A549 (cell line): Measurements from ENCODE around the gene SPECC1L. TPM values are rescaled to one million over a fixed set of nuclear protein-coding genes. Genes with fewer than 3 reads are reported as not detected.
A peak's percentile ranks its signal among the peaks of the same experiment; 100 is the strongest.

Source experiments
- ATAC-seq, 2 experiments: fragments of 200-7000 bp in 1 of 2; fragments of >200 bp in 1 of 2; cut with Nextera tagmentation in 1 of 2; cut with Tn5 transposase in 1 of 2; 3 replicates each; pipeline versions ENCODE4 v1.8.0 to v1.9.1; 2018 to 2020; ENCODE audit warnings: mild to moderate bottlenecking in 1 of 2, moderate library complexity in 1 of 2
- CTCF ChIA-PET: fragments of 300-600 bp; sonication (Branson Sonifier 250); formaldehyde crosslinking; extraction: SDS; loops from one replicate; lab custom pipeline; 2021; ENCODE audit warnings: antibody characterized with exemption, inconsistent platforms; lab: Yijun Ruan, JAX
- POLR2A ChIA-PET: fragments of 350-600 bp; formaldehyde crosslinking; extraction: SDS; loops from one replicate; lab custom pipeline; 2021; ENCODE audit warnings: antibody characterized with exemption, inconsistent platforms; lab: Yijun Ruan, JAX
- DNase-seq, 2 experiments: peaks; one replicate each; pipeline versions ENCODE4 v3.0.0 to v3.0.0-alpha.2; 2011 to 2016; ENCODE audit warnings: low read depth in 1 of 2, low spot score in 1 of 2
- FAIRE-seq: peaks from 2 replicates; lab custom pipeline; 2011; peaks lifted over from hg19 to GRCh38; lab: Jason Lieb, UNC
- H3K27ac ChIP-seq, 2 experiments: fragments of >200 bp; sonication (Bioruptor Twin); formaldehyde crosslinking; 3 replicates each; pipeline ENCODE4 v1.5.1; 2016 to 2017
- H3K4me1 ChIP-seq: fragments of >200 bp; sonication (Bioruptor Twin); formaldehyde crosslinking; 3 replicates; pipeline ENCODE4 v1.6.1; 2016
- H3K4me2 ChIP-seq: fragments of >200 bp; sonication (Bioruptor Twin); formaldehyde crosslinking; 3 replicates; pipeline ENCODE4 v1.6.1; 2016
- H3K4me3 ChIP-seq: fragments of >200 bp; sonication (Bioruptor Twin); formaldehyde crosslinking; 3 replicates; pipeline ENCODE4 v1.5.1; 2016
- H3K9me3 ChIP-seq: fragments of >200 bp; sonication (Bioruptor Twin); formaldehyde crosslinking; 3 replicates; pipeline ENCODE4 v1.6.1; 2016
- CBX8 ChIP-seq: fragments of 200-600 bp; sonication (generic); IDR thresholded peaks from 2 replicates; pipeline ENCODE4 v1.6.1; 2016
- CTCF ChIP-seq: fragments of >200 bp; sonication (Bioruptor Twin); formaldehyde crosslinking; IDR thresholded peaks from 3 replicates; pipeline ENCODE4 v1.5.1; 2016
- EHMT2 ChIP-seq: fragments of 200-600 bp; sonication (generic); IDR thresholded peaks from 2 replicates; pipeline ENCODE4 v1.6.1; 2016; ENCODE audit warnings: antibody characterized with exemption, low read depth, mild to moderate bottlenecking, moderate library complexity
- ESRRA ChIP-seq: fragments of 150-350 bp; IDR thresholded peaks from 2 replicates; pipeline ENCODE4 v1.6.1; 2014; ENCODE audit warnings: mild to moderate bottlenecking, low read length, borderline replicate concordance
- HES2 ChIP-seq: fragments of >200 bp; sonication (Bioruptor Twin); formaldehyde crosslinking; IDR thresholded peaks from 2 replicates; pipeline ENCODE4 v1.6.1; 2016
- HOXA7 ChIP-seq: fragments of 250-450 bp; sonication (Bioruptor Pico); IDR thresholded peaks from 2 replicates; pipeline ENCODE4 v1.5.0; 2020; ENCODE audit warnings: mild to moderate bottlenecking, moderate library complexity
- HOXB13 ChIP-seq: fragments of 250-450 bp; sonication (Bioruptor Pico); IDR thresholded peaks from 2 replicates; pipeline ENCODE4 v1.5.0; 2020; ENCODE audit warnings: low read depth, mild to moderate bottlenecking, moderate library complexity
- HOXB5 ChIP-seq: fragments of 250-450 bp; sonication (Bioruptor Pico); IDR thresholded peaks from 2 replicates; pipeline ENCODE4 v1.5.0; 2020; ENCODE audit warnings: mild to moderate bottlenecking, moderate library complexity
- JUN ChIP-seq, 2 experiments: fragments of >200 bp; sonication (Bioruptor Twin); formaldehyde crosslinking; IDR thresholded peaks; 2 replicates in 1 of 2; 3 replicates in 1 of 2; pipeline ENCODE4 v1.6.1; 2016 to 2017
- KDM1A ChIP-seq: fragments of 200-600 bp; sonication (generic); IDR thresholded peaks from 2 replicates; pipeline ENCODE4 v1.6.1; 2016; ENCODE audit warnings: low read depth, mild to moderate bottlenecking
- MAFK ChIP-seq: fragments of 450-650 bp; IDR thresholded peaks from 2 replicates; pipeline ENCODE4 v1.6.1; 2014; ENCODE audit not compliant: partially characterized antibody
- MAX ChIP-seq: IDR thresholded peaks from 2 replicates; pipeline ENCODE4 v1.6.1; 2012
- MAZ ChIP-seq: fragments of 150-350 bp; IDR thresholded peaks from 2 replicates; pipeline ENCODE4 v1.6.1; 2014; ENCODE audit warnings: antibody characterized with exemption, low read depth, low read length, borderline replicate concordance
- MYC ChIP-seq: IDR thresholded peaks from 2 replicates; pipeline ENCODE4 v1.6.1; 2012; ENCODE audit warnings: mild to moderate bottlenecking, inconsistent platforms, low read length, improper control_type of control experiment, borderline replicate concordance
- NPAS2 ChIP-seq: fragments of 250-450 bp; sonication (Bioruptor Pico); IDR thresholded peaks from 2 replicates; pipeline ENCODE4 v1.8.0; 2022; ENCODE audit warnings: mild to moderate bottlenecking, moderate library complexity, borderline replicate concordance
- PBX3 ChIP-seq: IDR thresholded peaks from 2 replicates; pipeline ENCODE4 v1.6.1; 2012
- POLR2AphosphoS2 ChIP-seq: conservative IDR thresholded peaks from 2 replicates; pipeline ENCODE4 v1.6.1; 2012; ENCODE audit warnings: low read length, improper control_type of control experiment, inconsistent platforms
- RCOR1 ChIP-seq: fragments of 150-350 bp; IDR thresholded peaks from 2 replicates; pipeline ENCODE4 v1.6.1; 2014; ENCODE audit warnings: antibody characterized with exemption, low read length, low read depth
- REST ChIP-seq: fragments of 200-600 bp; sonication (generic); IDR thresholded peaks from 2 replicates; pipeline ENCODE4 v1.6.1; 2016; ENCODE audit warnings: antibody characterized with exemption, mild to moderate bottlenecking, moderate library complexity
- RFX5 ChIP-seq: fragments of 450-650 bp; IDR thresholded peaks from 2 replicates; pipeline ENCODE4 v1.7.1; 2014; ENCODE audit warnings: antibody characterized with exemption, mild to moderate bottlenecking, moderate library complexity
- RNF2 ChIP-seq: fragments of 200-600 bp; sonication (generic); IDR thresholded peaks from 2 replicates; pipeline ENCODE4 v1.6.1; 2016; ENCODE audit warnings: low read depth, mild to moderate bottlenecking, antibody characterized with exemption, moderate library complexity, borderline replicate concordance
- TFCP2L1 ChIP-seq: fragments of 250-450 bp; sonication (Bioruptor Pico); IDR thresholded peaks from 2 replicates; pipeline ENCODE4 v1.5.0; 2021; ENCODE audit warnings: mild to moderate bottlenecking
- USF2 ChIP-seq: fragments of 450-650 bp; IDR thresholded peaks from 2 replicates; pipeline ENCODE4 v1.6.1; 2014; ENCODE audit warnings: antibody characterized with exemption
- ZC3H11A ChIP-seq: fragments of 450-650 bp; IDR thresholded peaks from 2 replicates; pipeline ENCODE4 v1.6.1; 2014; ENCODE audit warnings: antibody characterized with exemption, mild to moderate bottlenecking
- ZNF302 ChIP-seq: fragments of 250-450 bp; sonication (Bioruptor Pico); IDR thresholded peaks from 2 replicates; pipeline ENCODE4 v1.9.0; 2021; ENCODE audit warnings: inconsistent platforms, mild to moderate bottlenecking, moderate library complexity
- WGBS: methylation state at CpG from one replicate; pipeline ENCODE4 v1.1.6; 2017; ENCODE audit errors: missing lambda C conversion rate; 5-methylcytosine and 5-hydroxymethylcytosine counted together
- polyA plus RNA-seq, 4 experiments: library from polyadenylated mRNA; depleted of rRNA in 3 of 4; stranded (reverse); fragments of >200 nt; fragmentation: RNase III in 1 of 4; extraction: RNeasy Plus Mini Kit Qiagen cat#74134 plus additional on column Dnase treatment in 1 of 4; gene quantifications; 2 replicates in 3 of 4; 3 replicates in 1 of 4; pipeline ENCODE4 v1.2.3, GENCODE V29; 2011 to 2017

SPECC1L gene
- polyA plus RNA-seq, 2 of the 4 experiments (the other 2 are of a cell fraction): 14.8 to 25.2 TPM

- no peak overlapping the region for H3K4me3 ChIP-seq
- peaks cover 17% of the 10 kb centered on the region for H3K4me1 ChIP-seq
- no peak for FAIRE-seq
- WGBS: 86% methylated on average over 6 of the region's 6 CpGs
- ATAC-seq: no peak
- no peak overlapping the region for H3K4me2 ChIP-seq
- no peaks in the 10 kb centered on the region for H3K9me3 ChIP-seq
- POLR2A ChIA-PET: no interaction called here
- no peak overlapping the region for H3K27ac ChIP-seq
- CTCF ChIA-PET: no interaction called here
- no peak for TF ChIP-seq NPAS2 (CRISPR knock-in tag)
- TF ChIP-seq JUN (IDR thresholded peaks at IDR 0.05): no peak
- TF ChIP-seq TFCP2L1 (CRISPR knock-in tag): no peak
- TF ChIP-seq MAX: no peak
- TF ChIP-seq MAZ: no peak
- TF ChIP-seq CBX8: no peak
- TF ChIP-seq ESRRA: no peak
- no peak for TF ChIP-seq REST
- no peak for TF ChIP-seq HOXB13 (CRISPR knock-in tag)
- TF ChIP-seq CTCF: no peak
- no peak for TF ChIP-seq ZC3H11A
- TF ChIP-seq POLR2AphosphoS2: no peak
- no peak for TF ChIP-seq KDM1A
- DNase-seq: no peak
Measured at GRCh38 chr22:24463071-24463760, 192.6 kb downstream of the SPECC1L start.

- no peak for FAIRE-seq
- ATAC-seq: peak in 1 of 2 experiments; percentile 49; a peak in 3 of 6 replicates
- POLR2A ChIA-PET: no interaction called here
- no peak overlapping the region for H3K4me3 ChIP-seq
- WGBS: 68% methylated on average over 5 of the region's 5 CpGs
- H3K4me2 ChIP-seq: no peak overlapping the region
- DNase-seq: peak in 1 of 2 experiments; percentile 14
- H3K9me3 ChIP-seq: no peaks in the 10 kb centered on the region
- peaks cover 17% of the 10 kb centered on the region for H3K4me1 ChIP-seq
- TF ChIP-seq RCOR1 (no peak), RNF2 (no peak), HOXA7 (CRISPR knock-in tag) (no peak), EHMT2 (no peak), ZC3H11A (no peak), PBX3 (no peak), USF2 (no peak), CTCF (no peak), RFX5 (no peak), HOXB13 (CRISPR knock-in tag) (no peak), HOXB5 (CRISPR knock-in tag) (no peak), MYC (no peak), MAFK (no peak), ZNF302 (no peak), TFCP2L1 (CRISPR knock-in tag) (no peak), HES2 (no peak), KDM1A (no peak)
- H3K27ac ChIP-seq: peak overlapping the region in 1 of 2 experiments; percentile 34; a peak in 1 of 6 replicates
- CTCF ChIA-PET: interaction anchor here (1.1 to 1.8 kb wide), 3 partner anchors 38 to 56 kb away, joined by 3 to 5 read pairs (median 4); no protein-coding TSS in a partner anchor
Measured at GRCh38 chr22:24465566-24465965, 194.9 kb downstream of the SPECC1L start.
